K562 (cell line): ENCODE measurements around the gene TAF8. TPM values are rescaled to one million over a fixed set of nuclear protein-coding genes. Genes with fewer than 3 reads are reported as not detected.
A peak's percentile ranks its signal among the peaks of the same experiment; 100 is the strongest.

Source experiments
- ARID4B ChIP-seq: sonication (generic); formaldehyde crosslinking; IDR thresholded peaks from 2 replicates; pipeline ENCODE4 v1.8.0; 2022; ENCODE audit warnings: mild to moderate bottlenecking, missing genetic modification reagents
- ARNT ChIP-seq, 2 experiments: fragments of 450-650 bp; IDR thresholded peaks; 2 replicates each; pipeline ENCODE4 v1.6.1; 2016; ENCODE audit warnings: mild to moderate bottlenecking in 1 of 2
- HSF4 ChIP-seq: fragments of 250-450 bp; sonication (Bioruptor Pico); IDR thresholded peaks from 2 replicates; pipeline ENCODE4 v2.1.2; 2022; ENCODE audit warnings: mild to moderate bottlenecking, moderate library complexity, borderline replicate concordance
- L3MBTL2 ChIP-seq: fragments of 450-650 bp; IDR thresholded peaks from 2 replicates; pipeline ENCODE4 v1.6.1; 2016; ENCODE audit warnings: mild to moderate bottlenecking, moderate library complexity
- MTF1 ChIP-seq: fragments of 250-450 bp; sonication (Bioruptor Pico); IDR thresholded peaks from 2 replicates; pipeline ENCODE4 v1.9.0; 2021; ENCODE audit warnings: moderate library complexity, mild to moderate bottlenecking, inconsistent platforms, borderline replicate concordance
- NFE2L1 ChIP-seq: fragments of 450-650 bp; IDR thresholded peaks from 2 replicates; pipeline ENCODE4 v1.6.1; 2016; ENCODE audit warnings: missing genetic modification characterization, low read depth, mild to moderate bottlenecking, missing compliant biosample characterization, moderate library complexity, borderline replicate concordance
- PCBP2 ChIP-seq: fragments of 200-400 bp; formaldehyde crosslinking; IDR thresholded peaks from 2 replicates; pipeline ENCODE4 v1.6.1; 2018; ENCODE audit warnings: low read length, low read depth, mild to moderate bottlenecking, moderate library complexity; ENCODE audit not compliant: poor library complexity, severe bottlenecking
- PYGO2 ChIP-seq: fragments of 450-650 bp; IDR thresholded peaks from 2 replicates; pipeline ENCODE4 v1.6.1; 2016; ENCODE audit warnings: mild to moderate bottlenecking, missing genetic modification characterization, moderate library complexity, missing compliant biosample characterization
- RB1 ChIP-seq: fragments of 450-650 bp; IDR thresholded peaks from 2 replicates; pipeline ENCODE4 v1.6.1; 2017; ENCODE audit warnings: low read depth, mild to moderate bottlenecking
- RBBP5 ChIP-seq: fragments of 200-600 bp; sonication (generic); IDR thresholded peaks from 2 replicates; pipeline ENCODE4 v1.6.1; 2012; ENCODE audit warnings: borderline replicate concordance, mild to moderate bottlenecking, low read length, control low read depth, inconsistent platforms; ENCODE audit not compliant: insufficient read depth, poor library complexity, severe bottlenecking
- RCOR1 ChIP-seq, 2 experiments: IDR thresholded peaks; 2 replicates each; pipeline ENCODE4 v1.6.1; 2012; ENCODE audit warnings: low read depth in 2 of 2, low read length in 2 of 2, borderline replicate concordance in 1 of 2, improper control_type of control experiment in 1 of 2
- SETDB1 ChIP-seq: IDR thresholded peaks from one replicate; pipeline ENCODE4 v1.6.1; 2012; ENCODE audit warnings: low read length, control low read depth, inconsistent platforms
- TCFL5 ChIP-seq: fragments of 250-450 bp; sonication (Bioruptor Pico); conservative IDR thresholded peaks from 2 replicates; pipeline ENCODE4 v1.6.1; 2021; ENCODE audit warnings: mild to moderate bottlenecking, moderate library complexity, matching md5 sums
- THAP12 ChIP-seq: fragments of 250-450 bp; sonication (Bioruptor Pico); IDR thresholded peaks from 2 replicates; pipeline ENCODE4 v1.9.0; 2021; ENCODE audit warnings: mild to moderate bottlenecking, inconsistent platforms
- ZBTB8A ChIP-seq: fragments of 450-650 bp; IDR thresholded peaks from 2 replicates; pipeline ENCODE4 v1.6.1; 2018; ENCODE audit warnings: mild to moderate bottlenecking, moderate library complexity; ENCODE audit not compliant: partially characterized antibody
- ZFP91 ChIP-seq: sonication (generic); formaldehyde crosslinking; IDR thresholded peaks from 2 replicates; pipeline ENCODE4 v1.8.0; 2022; ENCODE audit warnings: mild to moderate bottlenecking, missing genetic modification reagents
- ZNF146 ChIP-seq: IDR thresholded peaks from one replicate; pipeline ENCODE4 v1.6.1; 2018; ENCODE audit warnings: missing compliant biosample characterization; ENCODE audit not compliant: unreplicated experiment
- polyA plus RNA-seq, 8 experiments: library from polyadenylated mRNA; depleted of rRNA in 4 of 8; stranded (reverse) in 5 of 8; unstranded in 3 of 8; fragments of >200 nt; fragmentation: Nextera tagmentation in 2 of 8; fragmentation: Illumina TruSeq in 1 of 8; extraction: Ambion mirVana in 2 of 8; extraction: Trizol in 1 of 8; gene quantifications; 2 replicates each; pipeline versions ENCODE4 v1.2.1 to v1.2.3, GENCODE V29; 2011 to 2014; ENCODE audit warnings: inconsistent platforms in 1 of 8, missing spikeins in 1 of 8
- total RNA-seq, 7 experiments: library from RNA; depleted of rRNA in 6 of 7; stranded (reverse); fragments of >200 nt in 6 of 7; fragmentation: Illumina TruSeq in 2 of 7; extraction: Trizol in 2 of 7; gene quantifications; 2 replicates each; pipeline versions ENCODE4 v1.2.1 to v1.2.3, GENCODE V29; 2011 to 2021; ENCODE audit warnings: low replicate concordance in 1 of 7

TAF8 gene
- total and polyA plus RNA-seq, 9 of the 15 experiments (the other 6 are each of a cell fraction or from before 2014, with no cell fraction given), result 29.4 to 84.0 (median 52.6) TPM

GRCh38 chr6:42045538-42046460 is 4.5 kb upstream of the TAF8 start (continued):
- no peak for TF ChIP-seq THAP12 (CRISPR knock-in tag)
- TF ChIP-seq PYGO2, result no peak
- peak in 1 of 2 experiments; percentile 53; a peak in 2 of 4 replicates for TF ChIP-seq RCOR1 (IDR thresholded peaks at IDR 0.05; ENCODE audit: borderline replicate concordance in 1 of 2, low read depth in 2 of 2, low read length in 2 of 2)
- TF ChIP-seq L3MBTL2, result 0 out of 2 replicates have a peak, but pooled peaks have one; percentile 25
- TF ChIP-seq NFE2L1 (tag), result no peak
- TF ChIP-seq ZFP91, result no peak
- 0 out of 2 replicates have a peak, but pooled peaks have one; percentile 34 for TF ChIP-seq RB1
- TF ChIP-seq HSF4 (CRISPR knock-in tag), result no peak
- TF ChIP-seq ARID4B (CRISPR knock-in tag), result no peak; the same call in 1 of the 2 replicates
- TF ChIP-seq PCBP2, result no peak
- no peak for TF ChIP-seq RBBP5
- TF ChIP-seq SETDB1, result no peak
- TF ChIP-seq TCFL5 (CRISPR knock-in tag), result no peak
- TF ChIP-seq ARNT (IDR thresholded peaks at IDR 0.05), result no peak
- TF ChIP-seq MTF1 (CRISPR knock-in tag), result no peak
- no peak for TF ChIP-seq ZBTB8A
- no peak for TF ChIP-seq ZNF146 (CRISPR knock-in tag)
